Endothelial cell of umbilical vein (primary cell): Measurements from ENCODE around the gene CTDSPL. TPM values are rescaled to one million over a fixed set of nuclear protein-coding genes. Genes with fewer than 3 reads are reported as not detected.

Source experiments
- BruUV-seq: library from RNA; stranded (reverse); fragments of 400-500 nt; replicated peaks from 2 replicates; lab custom pipeline; 2021; lab: Mats Ljungman, UMichigan
- CTCF ChIA-PET: fragments of 300-600, 350-600 bp; sonication (Branson Sonifier 250); formaldehyde crosslinking; loops from one replicate; lab custom pipeline; 2021; ENCODE audit warnings: antibody characterized with exemption, inconsistent platforms; lab: Charles Lee
- POLR2A ChIA-PET: fragments of 300-600, 350-600 bp; sonication (Branson Sonifier 250); formaldehyde crosslinking; loops from one replicate; lab custom pipeline; 2021; ENCODE audit warnings: antibody characterized with exemption, inconsistent platforms; lab: Charles Lee
- DNase-seq: peaks from one replicate; pipeline ENCODE4 v3.0.0-alpha.2; 2011; ENCODE audit warnings: low read depth, low spot score
- FAIRE-seq: peaks from 2 replicates; lab custom pipeline; 2011; peaks lifted over from hg19 to GRCh38; lab: Jason Lieb, UNC
- H2AFZ ChIP-seq: 2 replicates; pipeline ENCODE4 v1.6.0; 2012; ENCODE audit warnings: low read depth, low read length, control low read depth, inconsistent platforms
- H3K27ac ChIP-seq: 2 replicates; pipeline ENCODE4 v1.5.1; 2011; ENCODE audit warnings: low read depth, mild to moderate bottlenecking, control low read depth, low read length, moderate library complexity; ENCODE audit not compliant: insufficient read depth
- H3K27me3 ChIP-seq, 2 experiments: 2 replicates each; pipeline versions ENCODE4 v1.6.0 to v1.6.1; 2011; ENCODE audit warnings: low read length in 2 of 2, mixed read lengths in 1 of 2; ENCODE audit not compliant: control insufficient read depth in 2 of 2, insufficient read depth in 2 of 2
- H3K36me3 ChIP-seq, 2 experiments: 2 replicates in 1 of 2; 3 replicates in 1 of 2; pipeline ENCODE4 v1.5.1; 2011; ENCODE audit warnings: low read length in 2 of 2, mild to moderate bottlenecking in 1 of 2, moderate library complexity in 1 of 2; ENCODE audit not compliant: control insufficient read depth in 2 of 2, insufficient read depth in 2 of 2; ENCODE audit errors: extremely low read depth in 1 of 2
- H3K4me1 ChIP-seq: 3 replicates; pipeline ENCODE4 v1.5.1; 2011; ENCODE audit warnings: mild to moderate bottlenecking, low read length; ENCODE audit not compliant: control insufficient read depth, insufficient read depth; ENCODE audit errors: extremely low read depth
- H3K4me2 ChIP-seq: 2 replicates; pipeline ENCODE4 v1.6.1; 2011; ENCODE audit warnings: low read length, control low read depth, mixed read lengths; ENCODE audit not compliant: insufficient read depth
- H3K4me3 ChIP-seq, 3 experiments: fragments of 200-600 bp in 1 of 3; sonication (generic), shearing (Covaris generic) in 1 of 3; replicated peaks in 1 of 3; 2 replicates each; pipeline ENCODE4 v1.5.1; 2011 to 2016; ENCODE audit warnings: control low read depth in 3 of 3, low read length in 3 of 3, mild to moderate bottlenecking in 2 of 3, inconsistent platforms in 1 of 3, low read depth in 1 of 3, moderate library complexity in 1 of 3; ENCODE audit not compliant: insufficient read depth in 1 of 3
- H3K79me2 ChIP-seq: 2 replicates; pipeline ENCODE4 v1.6.0; 2012; ENCODE audit warnings: low read length, inconsistent platforms; ENCODE audit not compliant: control insufficient read depth, insufficient read depth
- H3K9ac ChIP-seq: replicated peaks from 2 replicates; pipeline ENCODE3; 2011; ENCODE audit warnings: low read length, control low read depth; ENCODE audit not compliant: insufficient read depth; ENCODE audit errors: extremely low read depth
- H3K9me1 ChIP-seq: replicated peaks from 3 replicates; pipeline ENCODE4 v1.6.0; 2011; ENCODE audit warnings: mild to moderate bottlenecking, low read length; ENCODE audit not compliant: control insufficient read depth, insufficient read depth; ENCODE audit errors: extremely low read depth
- H3K9me3 ChIP-seq: replicated peaks from 2 replicates; pipeline ENCODE4 v1.5.1; 2012; ENCODE audit warnings: low read length, inconsistent platforms; ENCODE audit not compliant: control insufficient read depth, insufficient read depth
- H4K20me1 ChIP-seq: replicated peaks from 2 replicates; pipeline ENCODE3; 2011; ENCODE audit warnings: mild to moderate bottlenecking, low read length; ENCODE audit not compliant: control insufficient read depth, insufficient read depth; ENCODE audit errors: extremely low read depth
- CTCF ChIP-seq, 2 donors: IDR thresholded peaks; 1 replicate in 1 of 2; 2 replicates in 1 of 2; pipeline ENCODE4 v1.5.1; 2011; ENCODE audit warnings: low read length in 2 of 2, mild to moderate bottlenecking in 2 of 2, moderate library complexity in 2 of 2, control low read depth in 1 of 2, inconsistent platforms in 1 of 2, low read depth in 1 of 2; ENCODE audit not compliant: insufficient read depth in 1 of 2; ENCODE audit errors: extremely low read depth in 1 of 2
- EZH2 ChIP-seq: IDR thresholded peaks from 2 replicates; pipeline ENCODE4 v1.6.1; 2012; ENCODE audit warnings: borderline replicate concordance, low read depth, mild to moderate bottlenecking, moderate library complexity, low read length, inconsistent platforms; ENCODE audit not compliant: severe bottlenecking
- FOS ChIP-seq: IDR thresholded peaks from 2 replicates; pipeline ENCODE4 v1.6.1; 2011; ENCODE audit warnings: mild to moderate bottlenecking, low read length, moderate library complexity, borderline replicate concordance; ENCODE audit not compliant: insufficient read depth
- GATA2 ChIP-seq: IDR thresholded peaks from 2 replicates; pipeline ENCODE4 v1.7.0; 2011; ENCODE audit warnings: low read depth, mild to moderate bottlenecking, moderate library complexity, mixed read lengths, low read length; ENCODE audit not compliant: insufficient read length, insufficient read depth
- JUN ChIP-seq: IDR thresholded peaks from 2 replicates; pipeline ENCODE4 v1.6.1; 2011; ENCODE audit warnings: borderline replicate concordance, low read depth; ENCODE audit not compliant: insufficient read length, insufficient read depth
- MAX ChIP-seq: IDR thresholded peaks from 2 replicates; pipeline ENCODE4 v1.6.1; 2011; ENCODE audit not compliant: insufficient read depth, insufficient read length
- MYC ChIP-seq: IDR thresholded peaks from one replicate; pipeline ENCODE4 v1.6.1; 2011; ENCODE audit warnings: mild to moderate bottlenecking, low read depth, low read length
- POLR2A ChIP-seq: IDR thresholded peaks from 2 replicates; pipeline ENCODE4 v1.6.1; 2012; ENCODE audit warnings: low read depth, mild to moderate bottlenecking, control low read depth, low read length
- POLR2AphosphoS5 ChIP-seq: IDR thresholded peaks from 2 replicates; pipeline ENCODE4 v1.6.1; 2012; ENCODE audit warnings: low read depth, mild to moderate bottlenecking, control low read depth, low read length, moderate library complexity; ENCODE audit not compliant: insufficient read depth
- dilution Hi-C: fragments of 300-500 bp; cut with MboI; formaldehyde crosslinking; loops from one replicate; pipeline ENCODE4 v1.15.0; 2019; ENCODE audit warnings: low sequenced_read_pairs; ENCODE audit not compliant: extremely low pct_ligation_motif_present
- intact Hi-C: fragments of 100-400 bp; cut with micrococcal nuclease; formaldehyde crosslinking; loops from one replicate; pipeline ENCODE4 v1.10.0; 2022
- polyA plus RNA-seq, 4 experiments: library from polyadenylated mRNA; depleted of rRNA in 3 of 4; stranded (reverse) in 3 of 4; unstranded in 1 of 4; fragments of >200 nt; gene quantifications; 2 replicates each; pipeline versions ENCODE4 v1.2.1 to v1.2.3, GENCODE V29; 2011 to 2012; ENCODE audit warnings: missing spikeins in 1 of 4
- total RNA-seq: library from RNA; stranded (reverse); gene quantifications from 2 replicates; pipeline ENCODE4 v1.2.3, GENCODE V29; 2021

CTDSPL gene
- total and polyA plus RNA-seq, 2 donors (not counting 3 experiments of a cell fraction or from before 2014, with no cell fraction given), result 30.1 to 43.2 TPM

- POLR2A ChIA-PET, result no interaction called here
- FAIRE-seq, result no peak
- BruUV-seq, result no TSS peak
- CTCF ChIA-PET, result interaction anchor here (2.2 kb wide), 1 partner anchor 66 kb away, joined by 7 read pairs; no protein-coding TSS in a partner anchor
- Histone ChIP-seq H3K4me3 (no peak overlapping the region), H3K27ac (no peak overlapping the region), H3K36me3 (no peaks in the 10 kb centered on the region), H3K27me3 (no peaks in the 10 kb centered on the region), H3K79me2 (no peaks in the 10 kb centered on the region), H3K4me1 (peaks cover 39% of the 10 kb centered on the region), H4K20me1 (no peaks in the 10 kb centered on the region), H3K9ac (no peak overlapping the region), H3K9me3 (no peaks in the 10 kb centered on the region), H2AFZ (no peak overlapping the region), H3K9me1 (no peaks in the 10 kb centered on the region), H3K4me2 (no peak overlapping the region)
- no peak for DNase-seq
- TF ChIP-seq MYC (no peak), MAX (no peak), FOS (no peak), POLR2AphosphoS5 (no peak)
- intact Hi-C loops, result no loop called here
- dilution Hi-C loops, result no loop called here
Observed at GRCh38 chr3:37907906-37908305, 46.2 kb downstream of the CTDSPL start.

GRCh38 chr3:37909067-37909911 lies 47.6 kb downstream of the CTDSPL start:
- Histone ChIP-seq H3K9me3 (no peaks in the 10 kb centered on the region), H3K9ac (no peak overlapping the region), H3K4me3 (no peak overlapping the region), H3K4me1 (peaks cover 39% of the 10 kb centered on the region), H3K27ac (peak overlapping the region; percentile 22), H3K4me2 (peak overlapping the region; percentile 3), H3K36me3 (no peaks in the 10 kb centered on the region), H3K79me2 (no peaks in the 10 kb centered on the region), H4K20me1 (no peaks in the 10 kb centered on the region), H3K27me3 (no peaks in the 10 kb centered on the region), H2AFZ (no peak overlapping the region), H3K9me1 (no peaks in the 10 kb centered on the region)
- intact Hi-C loops (no loop called here), dilution Hi-C loops (no loop called here)
- ChIA-PET POLR2A (no interaction called here), CTCF (interaction anchor here (0.7 to 1.4 kb wide), 2 partner anchors 47 to 58 kb away, joined by 4 to 5 read pairs; no protein-coding TSS in a partner anchor)
- TF ChIP-seq FOS, result peak; percentile 37
- TF ChIP-seq EZH2, result no peak
- TF ChIP-seq MAX, result no peak
- TF ChIP-seq MYC, result no peak
- TF ChIP-seq CTCF (IDR thresholded peaks at IDR 0.05; ENCODE audit: extremely low read depth in 1 of 2, insufficient read depth in 1 of 2, low read depth in 1 of 2, low read length in 2 of 2), result no peak
- no peak for TF ChIP-seq GATA2
- no peak for TF ChIP-seq POLR2A
- no peak for TF ChIP-seq JUN
- TF ChIP-seq POLR2AphosphoS5, result peak; percentile 35
- no TSS peak for BruUV-seq
- peak; percentile 51 for DNase-seq
- peak; percentile 18 for FAIRE-seq
